ENCODE measurements around the gene INTS2.
"Not testable (repeated sequence)": the region's sequence is repeated elsewhere in the genome, so short reads cannot be mapped to it uniquely, and the experiment has no call there.

INTS2 gene

GRCh38 chr17:61833536-61834193 is 94.1 kb downstream of the INTS2 start:
- Histone ChIP-seq H3K4me3 (no peak overlapping the region), H3K27me3 (ENCODE audit: low read depth) (no peaks in the 10 kb centered on the region), H3K4me1 (peaks cover 18% of the 10 kb centered on the region), H3K36me3 (replicated peaks) (no peaks in the 10 kb centered on the region; the same call in 1 of the 2 replicates), H3K9me3 (no peaks in the 10 kb centered on the region)
- in situ Hi-C loops (cut with MboI; ENCODE audit: low sequenced_read_pairs) = no loop called here
- peak; percentile 24 to 70 for DNase-seq (ENCODE audit: low spot score in 2 of 2)

- in situ Hi-C loops (cut with MboI; ENCODE audit: low sequenced_read_pairs) = no loop called here
- H3K4me1 ChIP-seq = peaks cover 18% of the 10 kb centered on the region
- no peak overlapping the region for H3K4me3 ChIP-seq
- no peaks in the 10 kb centered on the region; the same call in 1 of the 2 replicates for H3K9me3 ChIP-seq
- H3K36me3 ChIP-seq (replicated peaks) = peaks cover 9% of the 10 kb centered on the region; the same call in 1 of the 2 replicates
- DNase-seq (ENCODE audit: low spot score in 2 of 2) = no peak
- H3K27me3 ChIP-seq (ENCODE audit: low read depth) = no peaks in the 10 kb centered on the region
Observed at GRCh38 chr17:61832463-61832862, 95.3 kb downstream of the INTS2 start.

DNA sequence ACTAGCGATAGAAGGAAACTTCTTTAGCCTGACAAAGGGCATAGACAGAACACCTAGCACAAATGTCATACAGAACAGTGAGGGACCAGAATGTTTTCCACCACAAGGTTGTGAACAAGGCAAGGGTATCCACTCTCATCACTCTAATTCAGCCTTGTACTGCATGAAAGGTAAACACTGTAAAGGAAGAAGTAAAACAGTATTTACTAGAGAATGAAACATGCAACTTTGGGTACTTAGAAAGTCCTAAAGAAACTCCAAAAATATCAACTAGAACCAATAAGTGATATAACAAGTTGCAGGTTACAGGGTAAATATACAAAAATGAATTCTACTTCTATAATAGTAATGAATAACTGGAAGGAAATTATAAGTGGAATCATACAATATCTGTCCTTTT is 96.7 kb downstream of the INTS2 start:
- no peak for DNase-seq (ENCODE audit: low spot score in 2 of 2)
- in situ Hi-C loops (cut with MboI; ENCODE audit: low sequenced_read_pairs) = no loop called here
- H3K4me3 ChIP-seq = no peak overlapping the region
- H3K9me3 ChIP-seq = no peaks in the 10 kb centered on the region; the same call in 1 of the 2 replicates
- H3K4me1 ChIP-seq = peaks cover 23% of the 10 kb centered on the region
- H3K36me3 ChIP-seq (replicated peaks) = peaks cover 14% of the 10 kb centered on the region; the same call in 1 of the 2 replicates
- no peaks in the 10 kb centered on the region for H3K27me3 ChIP-seq (ENCODE audit: low read depth)

DNA sequence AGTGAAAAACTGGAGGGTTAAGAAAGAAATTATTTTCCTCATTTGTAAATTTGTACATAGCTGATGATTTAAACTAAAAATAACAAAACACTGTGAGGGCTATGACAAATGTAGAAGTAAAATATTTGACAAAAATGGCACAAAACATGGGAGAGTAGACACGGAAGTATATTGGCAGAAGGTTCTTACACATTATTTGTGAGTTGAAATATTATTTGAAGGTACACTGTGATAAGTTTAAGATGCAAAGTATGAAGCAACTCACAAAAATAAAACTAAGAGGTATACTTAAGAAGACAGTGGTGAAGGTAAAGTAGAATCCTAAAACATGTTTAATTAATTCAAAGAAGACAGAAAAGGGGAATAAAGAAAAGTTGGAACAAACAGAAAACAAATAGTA is 99.1 kb downstream of the INTS2 start:
- peaks cover 17% of the 10 kb centered on the region for H3K4me1 ChIP-seq
- no peaks in the 10 kb centered on the region for H3K27me3 ChIP-seq (ENCODE audit: low read depth)
- H3K36me3 ChIP-seq (replicated peaks) = peaks cover 14% of the 10 kb centered on the region
- in situ Hi-C loops (cut with MboI; ENCODE audit: low sequenced_read_pairs) = no loop called here
- H3K4me3 ChIP-seq = no peak overlapping the region
- H3K9me3 ChIP-seq = no peaks in the 10 kb centered on the region; the same call in 1 of the 2 replicates
- no peak for DNase-seq (ENCODE audit: low spot score in 2 of 2)

DNA sequence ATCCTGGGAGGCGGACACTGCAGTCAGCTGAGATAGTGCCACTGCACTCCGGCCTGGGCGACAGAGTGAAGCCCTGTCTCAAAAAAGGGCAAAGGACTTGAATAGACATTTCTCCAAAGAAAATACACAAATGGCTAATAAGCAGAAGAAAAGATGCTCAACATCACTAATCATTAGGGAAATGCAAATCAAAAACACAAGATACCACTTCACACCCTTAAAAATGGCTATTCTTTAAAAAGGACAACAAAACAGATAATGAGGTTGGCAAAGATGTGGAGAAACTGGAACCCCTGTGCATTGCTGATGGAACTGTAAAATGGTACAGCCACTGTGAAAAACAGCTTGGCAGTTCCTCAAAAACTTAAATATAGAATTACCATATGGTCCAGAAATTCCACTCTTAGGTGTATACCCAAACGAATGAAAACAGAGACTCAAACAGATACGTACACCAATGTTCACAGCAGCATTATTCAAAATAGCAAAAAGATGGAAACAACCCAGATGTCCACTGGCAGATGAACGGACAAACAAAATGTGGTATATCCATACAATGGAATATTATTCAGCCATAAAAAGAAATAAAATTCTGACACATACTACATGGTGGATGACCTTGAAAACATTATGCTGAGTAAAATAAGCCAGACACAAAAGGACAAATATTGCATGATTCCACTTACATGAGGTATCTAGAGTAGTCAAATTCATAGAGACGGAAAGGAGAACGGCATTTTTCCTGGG is 100.0 kb downstream of the INTS2 start:
- no peak for DNase-seq (ENCODE audit: low spot score in 2 of 2)
- H3K27me3 ChIP-seq (ENCODE audit: low read depth) = no peaks in the 10 kb centered on the region
- no peak overlapping the region for H3K4me3 ChIP-seq
- in situ Hi-C loops (cut with MboI; ENCODE audit: low sequenced_read_pairs) = no loop called here
- no peaks in the 10 kb centered on the region; the same call in 1 of the 2 replicates for H3K9me3 ChIP-seq
- H3K36me3 ChIP-seq (replicated peaks) = peaks cover 14% of the 10 kb centered on the region
- peaks cover 10% of the 10 kb centered on the region for H3K4me1 ChIP-seq

- H3K9me3 ChIP-seq; H3K4me3 ChIP-seq; H3K4me1 ChIP-seq; DNase-seq (ENCODE audit: low spot score in 2 of 2); H3K27me3 ChIP-seq (ENCODE audit: low read depth); in situ Hi-C loops (cut with MboI; ENCODE audit: low sequenced_read_pairs): not testable (repeated sequence)
- H3K36me3 ChIP-seq (replicated peaks) = peaks cover 14% of the 10 kb centered on the region
Observed at GRCh38 chr17:61826866-61827265, 100.9 kb downstream of the INTS2 start.

GRCh38 chr17:61826198-61826597 is 101.6 kb downstream of the INTS2 start:
- in situ Hi-C loops (cut with MboI; ENCODE audit: low sequenced_read_pairs); H3K4me3 ChIP-seq; H3K4me1 ChIP-seq; H3K9me3 ChIP-seq; DNase-seq (ENCODE audit: low spot score in 2 of 2); H3K27me3 ChIP-seq (ENCODE audit: low read depth): not testable (repeated sequence)
- H3K36me3 ChIP-seq (replicated peaks) = peaks cover 16% of the 10 kb centered on the region

DNA sequence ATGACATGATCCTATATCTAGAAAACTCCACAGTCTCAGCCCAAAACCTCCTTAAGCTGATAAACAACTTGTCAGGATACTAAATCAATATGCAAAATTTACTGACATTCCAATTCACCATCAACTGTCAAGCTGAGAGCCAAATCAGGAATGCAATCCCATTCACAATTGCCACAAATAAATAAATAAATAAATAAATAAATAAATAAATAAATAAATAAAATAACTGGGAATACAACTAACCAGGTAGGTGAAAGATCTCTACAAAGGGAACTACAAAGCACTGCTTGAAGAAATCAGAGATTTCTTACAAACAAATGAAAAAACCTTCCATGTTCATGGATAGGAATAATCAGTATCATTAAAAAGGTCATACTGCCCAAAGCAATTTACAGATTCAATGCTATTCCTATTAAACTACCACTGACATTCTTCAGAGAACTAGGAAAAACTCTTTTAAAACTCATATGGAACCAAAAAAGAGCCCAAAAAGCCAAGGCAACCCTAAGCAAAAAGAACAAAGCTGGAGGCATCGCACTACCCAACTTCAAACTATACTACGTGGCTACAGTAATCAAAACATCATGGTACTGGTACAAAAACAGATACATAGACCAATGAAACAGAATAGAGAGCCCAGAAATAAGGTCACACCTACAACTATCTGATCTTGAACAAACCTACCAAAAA is 102.2 kb downstream of the INTS2 start:
- no peak overlapping the region for H3K4me3 ChIP-seq
- no peaks in the 10 kb centered on the region; the same call in 1 of the 2 replicates for H3K9me3 ChIP-seq
- H3K27me3 ChIP-seq (ENCODE audit: low read depth) = no peaks in the 10 kb centered on the region
- DNase-seq (ENCODE audit: low spot score in 2 of 2) = no peak
- H3K4me1 ChIP-seq = peaks cover 5% of the 10 kb centered on the region
- H3K36me3 ChIP-seq (replicated peaks) = peaks cover 19% of the 10 kb centered on the region
- in situ Hi-C loops (cut with MboI; ENCODE audit: low sequenced_read_pairs) = no loop called here

GRCh38 chr17:61822326-61823285 is 105.2 kb downstream of the INTS2 start:
- peaks cover 10% of the 10 kb centered on the region for H3K36me3 ChIP-seq (replicated peaks)
- DNase-seq (ENCODE audit: low spot score in 2 of 2) = no peak
- in situ Hi-C loops (cut with MboI; ENCODE audit: low sequenced_read_pairs) = no loop called here

DNA sequence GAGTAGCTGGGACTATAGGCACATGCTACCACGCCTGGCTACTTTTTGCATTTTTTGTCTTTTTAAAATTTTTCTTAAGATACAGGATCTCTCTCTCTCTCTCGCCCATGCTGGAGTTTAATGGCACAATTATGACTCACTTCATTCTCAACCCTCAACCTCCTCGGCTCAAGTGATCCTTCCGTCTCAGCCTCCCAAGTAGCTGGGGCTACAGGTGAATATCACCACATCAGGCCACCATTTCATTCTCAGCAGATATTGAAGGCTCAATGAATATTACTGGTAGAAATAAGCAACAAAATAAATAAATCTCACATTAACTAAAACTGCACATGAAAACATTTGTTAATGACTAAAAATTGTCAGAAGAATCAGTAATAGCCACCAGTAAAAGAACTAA is 106.1 kb downstream of the INTS2 start:
- no peak for DNase-seq (ENCODE audit: low spot score in 2 of 2)
- in situ Hi-C loops (cut with MboI; ENCODE audit: low sequenced_read_pairs) = no loop called here
- no peaks in the 10 kb centered on the region for H3K9me3 ChIP-seq
- peaks cover under 1% of the 10 kb centered on the region for H3K4me1 ChIP-seq
- H3K27me3 ChIP-seq (ENCODE audit: low read depth) = no peaks in the 10 kb centered on the region
- H3K36me3 ChIP-seq (replicated peaks) = peaks cover 5% of the 10 kb centered on the region
- H3K4me3 ChIP-seq = no peak overlapping the region

More at GRCh38 chr17:61822326-61823285, 105.2 kb downstream of the INTS2 start:
- Histone ChIP-seq H3K9me3 (no peaks in the 10 kb centered on the region), H3K4me3 (no peak overlapping the region), H3K27me3 (ENCODE audit: low read depth) (no peaks in the 10 kb centered on the region), H3K4me1 (peaks cover 5% of the 10 kb centered on the region)

DNA sequence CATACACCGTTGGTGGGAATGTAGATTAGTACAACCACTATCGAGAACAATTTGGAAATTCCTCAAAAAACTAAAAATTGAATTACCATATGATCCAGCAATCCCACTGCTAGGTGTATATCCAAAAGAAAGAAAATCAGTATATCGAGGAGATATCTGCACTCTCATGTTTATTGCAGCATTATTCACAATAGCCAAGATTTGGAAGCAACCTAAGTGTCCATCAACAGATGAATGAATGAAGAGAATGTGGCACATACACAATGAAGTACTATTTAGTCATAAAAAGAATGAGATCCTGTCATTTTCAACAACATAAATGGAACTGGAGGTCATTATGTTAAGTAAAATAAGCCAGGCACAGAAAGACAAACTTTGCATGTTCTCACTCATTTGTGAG is 108.5 kb downstream of the INTS2 start:
- in situ Hi-C loops (cut with MboI; ENCODE audit: low sequenced_read_pairs); H3K9me3 ChIP-seq; H3K27me3 ChIP-seq (ENCODE audit: low read depth); DNase-seq (ENCODE audit: low spot score in 2 of 2); H3K36me3 ChIP-seq (replicated peaks); H3K4me3 ChIP-seq; H3K4me1 ChIP-seq: not testable (repeated sequence)

- Histone ChIP-seq H3K4me1 (no peaks in the 10 kb centered on the region), H3K36me3 (replicated peaks) (peaks cover 8% of the 10 kb centered on the region), H3K4me3 (no peak overlapping the region), H3K27me3 (ENCODE audit: low read depth) (no peaks in the 10 kb centered on the region), H3K9me3 (no peaks in the 10 kb centered on the region)
- in situ Hi-C loops (cut with MboI; ENCODE audit: low sequenced_read_pairs) = no loop called here
- no peak for DNase-seq (ENCODE audit: low spot score in 2 of 2)
Observed at GRCh38 chr17:61818225-61818624, 109.6 kb downstream of the INTS2 start.

DNA sequence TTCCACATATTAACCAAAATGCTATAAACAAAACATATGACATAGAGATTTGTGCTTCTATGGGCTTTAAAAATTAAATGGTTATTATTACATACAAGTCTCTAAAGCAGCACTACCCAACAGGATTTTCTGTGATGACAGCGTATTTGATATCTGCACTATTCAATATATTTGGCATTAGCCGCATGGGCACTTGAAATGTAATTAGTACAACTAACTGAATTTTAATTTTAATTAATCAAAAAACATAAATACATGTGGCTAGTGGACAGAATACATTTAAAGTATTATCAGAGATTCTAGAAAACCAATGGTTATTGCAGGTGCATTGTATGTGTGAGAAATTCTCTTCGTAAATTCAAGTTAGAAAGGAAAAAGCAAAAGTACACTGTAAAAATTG is 110.3 kb downstream of the INTS2 start:
- H3K4me3 ChIP-seq = no peak overlapping the region
- H3K9me3 ChIP-seq = no peaks in the 10 kb centered on the region
- H3K36me3 ChIP-seq (replicated peaks) = peaks cover 8% of the 10 kb centered on the region
- no peaks in the 10 kb centered on the region for H3K27me3 ChIP-seq (ENCODE audit: low read depth)
- in situ Hi-C loops (cut with MboI; ENCODE audit: low sequenced_read_pairs) = no loop called here
- no peak for DNase-seq (ENCODE audit: low spot score in 2 of 2)
- no peaks in the 10 kb centered on the region for H3K4me1 ChIP-seq
